Testis (tissue), 3 donors: Measurements from ENCODE around the gene WBP4. TPM values are rescaled to one million over a fixed set of nuclear protein-coding genes. Genes with fewer than 3 reads are reported as not detected.

Experiments
- DNase-seq: peaks from one replicate; pipeline ENCODE4 v3.0.0-alpha.2; 2019
- H3K27ac ChIP-seq, 2 donors: fragments of 200-600 bp; sonication (generic); one replicate each; pipeline ENCODE4 v1.5.1; 2019
- H3K27me3 ChIP-seq: fragments of 200-600 bp; sonication (generic); one replicate; pipeline ENCODE4 v1.5.1; 2019
- H3K36me3 ChIP-seq: fragments of 200-600 bp; sonication (generic); one replicate; pipeline ENCODE4 v1.5.1; 2017; ENCODE audit warnings: low read depth; ENCODE audit errors: missing control alignments
- H3K4me1 ChIP-seq: fragments of 200-600 bp; sonication (generic); one replicate; pipeline ENCODE4 v1.5.1; 2019
- H3K4me3 ChIP-seq, 2 donors: fragments of 200-600 bp; sonication (generic); one replicate each; pipeline ENCODE4 v1.5.1; 2017 to 2019
- H3K9me3 ChIP-seq: fragments of 200-600 bp; sonication (generic); one replicate; pipeline ENCODE4 v1.5.1; 2017
- CTCF ChIP-seq, 3 experiments: fragments of 450-650 bp in 2 of 3; fragments of 200-600 bp in 1 of 3; sonication (generic) in 1 of 3; IDR thresholded peaks; one replicate each; pipeline ENCODE4 v1.5.1; 2016 to 2019; ENCODE audit warnings: antibody characterized with exemption in 3 of 3, mild to moderate bottlenecking in 2 of 3, moderate library complexity in 1 of 3
- POLR2A ChIP-seq: fragments of 450-650 bp; IDR thresholded peaks from one replicate; pipeline ENCODE4 v1.6.1; 2017; ENCODE audit warnings: antibody characterized with exemption, mild to moderate bottlenecking, moderate library complexity
- whole genome bisulfite sequencing, 2 donors: methylation state at CpG; one replicate each; pipeline ENCODE4 v1.1.5; 2018; 5-methylcytosine and 5-hydroxymethylcytosine counted together
- intact Hi-C: fragments of 100-400 bp; cut with DNase I; formaldehyde crosslinking; loops from one replicate; pipeline ENCODE4 v1.15.1; 2023; ENCODE audit warnings: low total_unique reads
- polyA plus RNA-seq: library from polyadenylated mRNA; stranded (reverse); fragments of 350-450 nt; fragmentation: Illumina TruSeq; extraction: RNeasy Lipid Tissue Mini Kit (QIAGEN cat#74804); gene quantifications from one replicate; pipeline ENCODE4 v1.2.3, GENCODE V29; 2014; ENCODE audit warnings: low read depth, low replicate concordance; ENCODE audit not compliant: insufficient read depth
- total RNA-seq, 2 donors: library from RNA; depleted of rRNA; stranded (reverse); fragments of >200 nt; gene quantifications; one replicate each; pipeline ENCODE4 v1.2.3, GENCODE V29; 2016

The WBP4 gene
- total and polyA plus RNA-seq, 3 donors from 2014 or later, result 7.0 to 19.8 (median 17.9) TPM

GRCh38 chr13:41017159-41017558, 44.1 kb upstream of the WBP4 start:
- intact Hi-C loops, result no loop called here
- no peaks in the 10 kb centered on the region for H3K27me3 ChIP-seq
- TF ChIP-seq POLR2A (no peak), CTCF (IDR thresholded peaks at IDR 0.05) (no peak)
- DNase-seq, result peak; percentile 37
- no peaks in the 10 kb centered on the region for H3K9me3 ChIP-seq
- peaks cover 7% of the 10 kb centered on the region for H3K4me1 ChIP-seq
- no peak overlapping the region for H3K4me3 ChIP-seq
- no peaks in the 10 kb centered on the region for H3K36me3 ChIP-seq
- H3K27ac ChIP-seq, result peak overlapping the region in 1 of 2 donors; percentile 71
- 58 to 71% methylated on average over 2 of the region's 2 CpGs for WGBS, 2 donors

- H3K4me3 ChIP-seq, result no peak overlapping the region
- H3K4me1 ChIP-seq, result peaks cover 7% of the 10 kb centered on the region
- DNase-seq, result no peak
- H3K9me3 ChIP-seq, result no peaks in the 10 kb centered on the region
- no peak for TF ChIP-seq CTCF (IDR thresholded peaks at IDR 0.05)
- TF ChIP-seq POLR2A, result no peak
- intact Hi-C loops, result no loop called here
- H3K27me3 ChIP-seq, result no peaks in the 10 kb centered on the region
- WGBS, 2 donors, result 87 to 88% methylated on average over 3 of the region's 3 CpGs
- H3K36me3 ChIP-seq, result no peaks in the 10 kb centered on the region
- H3K27ac ChIP-seq, result peak overlapping the region; percentile 1 to 71
These were observed 43.3 kb upstream of the WBP4 start for GRCh38 chr13:41017817-41018601.

GRCh38 chr13:41018602-41018948, 42.7 kb upstream of the WBP4 start:
- peaks cover 7% of the 10 kb centered on the region for H3K4me1 ChIP-seq
- no peak for TF ChIP-seq CTCF (IDR thresholded peaks at IDR 0.05)
- TF ChIP-seq POLR2A, result no peak
- no peaks in the 10 kb centered on the region for H3K9me3 ChIP-seq
- H3K4me3 ChIP-seq, result no peak overlapping the region
- H3K27ac ChIP-seq, result peak overlapping the region; percentile 1 to 71
- H3K27me3 ChIP-seq, result no peaks in the 10 kb centered on the region
- intact Hi-C loops, result no loop called here
- WGBS, 2 donors, result 83 to 92% methylated on average over 1 of the region's 1 CpG
- DNase-seq, result no peak
- no peaks in the 10 kb centered on the region for H3K36me3 ChIP-seq

GRCh38 chr13:41019011-41019487, 42.3 kb upstream of the WBP4 start, which contains the start of gene ELF1:
Gene ELF1, minus strand, starts transcription at chr13:41019316. Its CDS starts 37,262 bp downstream, at chr13:40982054.
- Histone ChIP-seq H3K27me3 (no peaks in the 10 kb centered on the region), H3K4me3 (no peak within 1 kb of the TSS), H3K4me1 (peaks cover 7% of the 10 kb centered on the region), H3K27ac (peak within 1 kb of the TSS; percentile 1 to 71), H3K36me3 (no peaks in the 10 kb centered on the region), H3K9me3 (no peaks in the 10 kb centered on the region)
- TF ChIP-seq CTCF (IDR thresholded peaks at IDR 0.05) (no peak), POLR2A (no peak)
- WGBS, 2 donors, result 54 to 57% methylated on average over 4 of the region's 4 CpGs
- intact Hi-C loops, result no loop called here
- peak; percentile 39 for DNase-seq
